Mesothelial cell of epicardium (in vitro differentiated cells): Measurements from ENCODE around the gene CRTC2. TPM values are rescaled to one million over a fixed set of nuclear protein-coding genes. Genes with fewer than 3 reads are reported as not detected.

Source experiments
- DNase-seq, 2 experiments: peaks; one replicate each; pipeline ENCODE4 v3.0.0; 2021; ENCODE audit warnings: low spot score in 2 of 2; ENCODE audit not compliant: unreplicated experiment in 2 of 2
- H3K27ac Mint-ChIP-seq: 2 replicates; pipeline ENCODE4 v1.8.0; 2021; ENCODE audit warnings: mixed read lengths
- H3K27me3 Mint-ChIP-seq: 2 replicates; pipeline ENCODE4 v1.8.0; 2021; ENCODE audit warnings: low read depth, mixed read lengths
- H3K36me3 Mint-ChIP-seq: 2 replicates; pipeline ENCODE4 v1.8.0; 2021; ENCODE audit warnings: mixed read lengths
- H3K4me1 Mint-ChIP-seq: 2 replicates; pipeline ENCODE4 v1.8.0; 2021; ENCODE audit warnings: mixed read lengths
- H3K4me3 Mint-ChIP-seq: 2 replicates; pipeline ENCODE4 v1.8.0; 2021; ENCODE audit warnings: mild to moderate bottlenecking, moderate library complexity, mixed read lengths
- H3K9me3 Mint-ChIP-seq: 2 replicates; pipeline ENCODE4 v1.8.0; 2021; ENCODE audit warnings: mixed read lengths
- total RNA-seq: library from RNA; stranded (reverse); gene quantifications from 3 replicates; pipeline ENCODE4 v1.2.1, GENCODE V29; 2021
- TF ChIP-seq, protein P1 (sequence below): fragments of 200-600 bp; sonication (generic); IDR thresholded peaks from one replicate; pipeline ENCODE4 v1.5.0; 2021; ENCODE audit warnings: antibody characterized with exemption; ENCODE audit not compliant: unreplicated experiment

The CRTC2 gene
- total RNA-seq, 1 donor from 2014 or later: 47.1 TPM

DNA sequence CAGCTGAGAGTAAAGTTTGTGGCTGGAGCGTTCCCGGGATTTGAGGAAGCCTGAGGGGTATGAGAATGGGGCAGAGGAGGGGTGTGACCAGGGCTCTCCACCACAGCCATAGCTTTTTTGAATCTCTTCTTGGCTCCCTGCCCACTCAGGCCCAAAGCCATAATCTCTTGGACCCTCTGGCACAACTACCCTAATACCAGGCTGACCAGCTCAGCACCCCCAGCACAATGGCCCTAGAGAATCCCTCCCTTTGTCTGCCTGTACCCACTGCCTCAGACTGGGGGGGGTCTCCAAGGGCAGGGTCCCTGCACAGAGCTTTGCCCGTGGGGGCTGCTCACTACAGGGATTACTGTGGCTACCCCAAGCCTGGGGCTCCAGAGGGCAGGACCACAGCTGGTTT lies 19.4 kb downstream of the CRTC2 start:
- H3K4me1 Mint-ChIP-seq: no peaks in the 10 kb centered on the region
- no peaks in the 10 kb centered on the region for H3K27me3 Mint-ChIP-seq
- no peak overlapping the region for H3K27ac Mint-ChIP-seq
- H3K36me3 Mint-ChIP-seq: peaks cover 24% of the 10 kb centered on the region
- TF ChIP-seq, protein P1, sequence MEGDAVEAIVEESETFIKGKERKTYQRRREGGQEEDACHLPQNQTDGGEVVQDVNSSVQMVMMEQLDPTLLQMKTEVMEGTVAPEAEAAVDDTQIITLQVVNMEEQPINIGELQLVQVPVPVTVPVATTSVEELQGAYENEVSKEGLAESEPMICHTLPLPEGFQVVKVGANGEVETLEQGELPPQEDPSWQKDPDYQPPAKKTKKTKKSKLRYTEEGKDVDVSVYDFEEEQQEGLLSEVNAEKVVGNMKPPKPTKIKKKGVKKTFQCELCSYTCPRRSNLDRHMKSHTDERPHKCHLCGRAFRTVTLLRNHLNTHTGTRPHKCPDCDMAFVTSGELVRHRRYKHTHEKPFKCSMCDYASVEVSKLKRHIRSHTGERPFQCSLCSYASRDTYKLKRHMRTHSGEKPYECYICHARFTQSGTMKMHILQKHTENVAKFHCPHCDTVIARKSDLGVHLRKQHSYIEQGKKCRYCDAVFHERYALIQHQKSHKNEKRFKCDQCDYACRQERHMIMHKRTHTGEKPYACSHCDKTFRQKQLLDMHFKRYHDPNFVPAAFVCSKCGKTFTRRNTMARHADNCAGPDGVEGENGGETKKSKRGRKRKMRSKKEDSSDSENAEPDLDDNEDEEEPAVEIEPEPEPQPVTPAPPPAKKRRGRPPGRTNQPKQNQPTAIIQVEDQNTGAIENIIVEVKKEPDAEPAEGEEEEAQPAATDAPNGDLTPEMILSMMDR: no peak
- DNase-seq: no peak
- no peaks in the 10 kb centered on the region for H3K9me3 Mint-ChIP-seq
- H3K4me3 Mint-ChIP-seq: no peak overlapping the region

GRCh38 chr1:153937331-153937730 lies 21.1 kb downstream of the CRTC2 start:
- H3K4me3 Mint-ChIP-seq: no peak overlapping the region

DNA sequence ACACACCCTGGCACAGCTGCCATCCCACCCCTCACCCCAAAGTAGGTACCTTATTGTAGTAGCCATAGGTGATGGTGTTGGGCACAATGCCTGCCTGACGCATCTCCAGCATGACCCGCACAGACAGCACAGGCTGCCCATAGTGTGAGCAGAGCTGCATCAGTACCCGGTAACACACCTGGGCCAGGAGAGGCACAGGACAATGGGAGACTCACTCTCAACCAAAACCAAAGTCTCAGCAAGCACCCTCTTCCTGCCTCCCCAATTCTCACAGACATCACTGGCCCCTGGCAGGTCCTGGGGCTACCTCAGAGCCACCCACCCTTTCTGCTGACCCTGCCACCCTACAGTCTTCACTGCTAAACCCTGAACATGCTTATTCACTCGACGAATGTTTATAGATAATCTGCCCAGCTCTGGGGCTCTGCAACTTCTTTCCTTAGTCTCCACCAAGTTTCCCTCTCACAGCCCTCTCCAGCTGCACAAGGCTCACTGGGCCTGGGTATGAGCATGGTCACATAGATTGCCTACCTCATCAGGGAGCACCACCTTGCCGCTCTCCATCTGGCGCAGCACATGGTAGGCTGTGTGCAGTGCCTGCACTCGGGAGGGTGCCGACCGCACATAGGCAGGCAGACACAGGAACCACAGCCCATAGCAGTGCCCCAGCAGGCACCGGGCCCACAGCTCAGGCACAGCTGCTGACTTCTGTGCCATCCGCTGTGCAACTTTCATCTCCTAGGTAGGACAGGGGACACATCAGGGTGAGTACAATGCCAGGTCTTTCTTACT lies 22.2 kb downstream of the CRTC2 start:
- Mint-ChIP-seq H3K36me3 (peaks cover 29% of the 10 kb centered on the region), H3K9me3 (no peaks in the 10 kb centered on the region), H3K27me3 (no peaks in the 10 kb centered on the region), H3K4me1 (no peaks in the 10 kb centered on the region), H3K27ac (no peak overlapping the region), H3K4me3 (no peak overlapping the region)
- no peak for DNase-seq
- TF ChIP-seq, protein P1: no peak

More at GRCh38 chr1:153937331-153937730, 21.1 kb downstream of the CRTC2 start:
- no peaks in the 10 kb centered on the region for H3K27me3 Mint-ChIP-seq
- TF ChIP-seq, protein P1: no peak
- peaks cover 29% of the 10 kb centered on the region for H3K36me3 Mint-ChIP-seq
- no peaks in the 10 kb centered on the region for H3K9me3 Mint-ChIP-seq
- no peak overlapping the region for H3K27ac Mint-ChIP-seq
- DNase-seq: no peak
- H3K4me1 Mint-ChIP-seq: no peaks in the 10 kb centered on the region

- Mint-ChIP-seq H3K27me3 (no peaks in the 10 kb centered on the region), H3K27ac (no peak overlapping the region), H3K9me3 (no peaks in the 10 kb centered on the region), H3K4me3 (no peak overlapping the region), H3K4me1 (no peaks in the 10 kb centered on the region), H3K36me3 (peaks cover 26% of the 10 kb centered on the region)
- DNase-seq: no peak
- TF ChIP-seq, protein P1: no peak
These were observed 23.7 kb downstream of the CRTC2 start for GRCh38 chr1:153934746-153935145.

DNA sequence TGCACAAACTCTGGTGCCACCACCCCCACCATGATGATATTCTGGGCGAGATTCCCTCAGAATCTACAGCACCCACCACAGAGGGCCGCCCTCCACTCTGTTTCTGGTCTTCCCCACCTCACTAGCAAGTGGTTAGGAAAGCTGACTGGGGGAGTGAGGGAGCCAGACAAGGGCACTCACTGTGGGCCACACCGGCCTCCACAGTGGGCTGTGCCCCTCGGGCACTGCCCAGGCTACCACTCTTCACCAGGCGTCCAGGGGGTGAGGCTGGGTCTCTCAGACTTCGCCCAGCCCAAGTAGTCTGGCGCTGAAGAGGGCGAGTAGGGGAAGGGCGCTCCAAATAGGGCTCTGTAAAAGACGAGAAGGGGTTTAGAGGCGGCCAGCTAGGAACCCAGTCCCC lies 24.5 kb downstream of the CRTC2 start:
- Mint-ChIP-seq H3K4me1 (no peaks in the 10 kb centered on the region), H3K9me3 (no peaks in the 10 kb centered on the region), H3K27me3 (no peaks in the 10 kb centered on the region), H3K27ac (no peak overlapping the region), H3K4me3 (no peak overlapping the region), H3K36me3 (peaks cover 26% of the 10 kb centered on the region)
- TF ChIP-seq, protein P1: no peak
- no peak for DNase-seq
